ENCODE data around the gene CSRNP3. TPM values are rescaled to one million over a fixed set of nuclear protein-coding genes. Genes with fewer than 3 reads are reported as not detected.

Gene CSRNP3
- total and polyA plus RNA-seq, 2 donors (not counting 1 experiment from before 2014, with no cell fraction given), result not detected

GRCh38 chr2:165629776-165630175 is 160.3 kb downstream of the CSRNP3 start:
- H3K27me3 Mint-ChIP-seq, result peaks cover 10% of the 10 kb centered on the region
- Histone ChIP-seq H3K27me3 (replicated peaks in 1 of 4; ENCODE audit: control extremely low read depth in 1 of 4, control insufficient read depth in 3 of 4, insufficient read depth in 4 of 4, low read length in 3 of 4) (peaks cover 0 to 3% (median 0%) of the 10 kb centered on the region in 4 experiments), H3K4me1 (ENCODE audit: control insufficient read depth in 2 of 2, insufficient read depth in 2 of 2, low read length in 2 of 2) (no peaks in the 10 kb centered on the region), H3K27ac (ENCODE audit: low read length in 2 of 2) (no peak overlapping the region), H3K36me3 (replicated peaks in 1 of 2; ENCODE audit: control extremely low read depth in 1 of 2, control insufficient read depth in 1 of 2, extremely low read depth in 1 of 2, insufficient read depth in 2 of 2, low read length in 1 of 2) (no peaks in the 10 kb centered on the region), H4K20me1 (ENCODE audit: control insufficient read depth, insufficient read depth, low read length, poor library complexity, severe bottlenecking) (no peaks in the 10 kb centered on the region), H3K9ac (ENCODE audit: low read length) (no peak overlapping the region), H3K79me2 (ENCODE audit: control insufficient read depth, insufficient read depth, low read length) (no peaks in the 10 kb centered on the region), H3K4me3 (ENCODE audit: control extremely low read depth in 1 of 5, extremely low read depth in 1 of 5, insufficient read depth in 1 of 5, low read depth in 2 of 5, low read length in 4 of 5) (no peak overlapping the region), H2AFZ (ENCODE audit: insufficient read depth, low read depth, low read length, poor library complexity, severe bottlenecking) (no peak overlapping the region), H3K4me2 (replicated peaks; ENCODE audit: low read depth, low read length, poor library complexity, severe bottlenecking) (no peak overlapping the region), H3K9me3 (ENCODE audit: control extremely low read depth in 1 of 3, control insufficient read depth in 2 of 3, insufficient read depth in 1 of 3, low read length in 2 of 3) (no peaks in the 10 kb centered on the region)
- no peak for DNase-seq
- H3K4me1 Mint-ChIP-seq, result no peaks in the 10 kb centered on the region
- no peak overlapping the region for H3K4me3 Mint-ChIP-seq
- H3K9me3 Mint-ChIP-seq (ENCODE audit: insufficient read depth), result no peaks in the 10 kb centered on the region
- ChIA-PET CTCF (no interaction called here), POLR2A (no interaction called here)
- WGBS (ENCODE audit: insufficient coverage), result no CpG with 5 or more reads among the region's 2 CpGs
- ATAC-seq (ENCODE audit: low read depth), result no peak
- TF ChIP-seq CTCF (IDR thresholded peaks at IDR 0.05) (no peak), EZH2 (IDR thresholded peaks at IDR 0.05; ENCODE audit: borderline replicate concordance, insufficient read depth, low read depth, low read length, poor library complexity, severe bottlenecking) (no peak)
- intact Hi-C loops (cut with micrococcal nuclease), result no loop called here
- no peak overlapping the region for H3K27ac Mint-ChIP-seq

GRCh38 chr2:165630236-165630635 is 160.7 kb downstream of the CSRNP3 start:
- H4K20me1 ChIP-seq (ENCODE audit: control insufficient read depth, insufficient read depth, low read length, poor library complexity, severe bottlenecking), result no peaks in the 10 kb centered on the region
- no peaks in the 10 kb centered on the region for H3K36me3 ChIP-seq (replicated peaks in 1 of 2; ENCODE audit: control extremely low read depth in 1 of 2, control insufficient read depth in 1 of 2, extremely low read depth in 1 of 2, insufficient read depth in 2 of 2, low read length in 1 of 2)
- TF ChIP-seq EZH2 (IDR thresholded peaks at IDR 0.05; ENCODE audit: borderline replicate concordance, insufficient read depth, low read depth, low read length, poor library complexity, severe bottlenecking) (no peak), CTCF (IDR thresholded peaks at IDR 0.05) (no peak)
- H3K9ac ChIP-seq (ENCODE audit: low read length), result no peak overlapping the region
- H3K27me3 ChIP-seq (replicated peaks in 1 of 4; ENCODE audit: control extremely low read depth in 1 of 4, control insufficient read depth in 3 of 4, insufficient read depth in 4 of 4, low read length in 3 of 4), result peaks cover 0 to 3% (median 0%) of the 10 kb centered on the region in 4 experiments
- H3K4me3 Mint-ChIP-seq, result no peak overlapping the region
- ChIA-PET CTCF (no interaction called here), POLR2A (no interaction called here)
- DNase-seq (no peak), ATAC-seq (ENCODE audit: low read depth) (no peak)
- no peaks in the 10 kb centered on the region for H3K79me2 ChIP-seq (ENCODE audit: control insufficient read depth, insufficient read depth, low read length)
- H3K4me3 ChIP-seq (ENCODE audit: control extremely low read depth in 1 of 5, extremely low read depth in 1 of 5, insufficient read depth in 1 of 5, low read depth in 2 of 5, low read length in 4 of 5), result no peak overlapping the region
- no peak overlapping the region for H3K27ac ChIP-seq (ENCODE audit: low read length in 2 of 2)
- H3K4me1 ChIP-seq (ENCODE audit: control insufficient read depth in 2 of 2, insufficient read depth in 2 of 2, low read length in 2 of 2), result no peaks in the 10 kb centered on the region
- H3K27ac Mint-ChIP-seq, result no peak overlapping the region
- 45% methylated on average over 2 of the region's 3 CpGs for WGBS (ENCODE audit: insufficient coverage)
- H3K27me3 Mint-ChIP-seq, result peaks cover 10% of the 10 kb centered on the region
- no peaks in the 10 kb centered on the region for H3K9me3 Mint-ChIP-seq (ENCODE audit: insufficient read depth)
- no peak overlapping the region for H3K4me2 ChIP-seq (replicated peaks; ENCODE audit: low read depth, low read length, poor library complexity, severe bottlenecking)
- H3K4me1 Mint-ChIP-seq, result no peaks in the 10 kb centered on the region
- intact Hi-C loops (cut with micrococcal nuclease), result no loop called here
- no peak overlapping the region for H2AFZ ChIP-seq (ENCODE audit: insufficient read depth, low read depth, low read length, poor library complexity, severe bottlenecking)
- no peaks in the 10 kb centered on the region for H3K9me3 ChIP-seq (ENCODE audit: control extremely low read depth in 1 of 3, control insufficient read depth in 2 of 3, insufficient read depth in 1 of 3, low read length in 2 of 3)
